SK-N-SH (cell line): ENCODE measurements around the gene CELSR1.

Experiments
- CTCF ChIP-seq: fragments of 200-600 bp; sonication (generic); IDR thresholded peaks from 2 replicates; pipeline ENCODE4 v1.6.1; 2017; ENCODE audit warnings: antibody characterized with exemption, mild to moderate bottlenecking, moderate library complexity
- EZH2phosphoT487 ChIP-seq: fragments of 200-600 bp; sonication (generic); IDR thresholded peaks from 2 replicates; pipeline ENCODE4 v1.6.1; 2017; ENCODE audit warnings: low read depth, mixed run types, mild to moderate bottlenecking, antibody characterized with exemption, moderate library complexity, borderline replicate concordance
- MEF2A ChIP-seq: IDR thresholded peaks from 2 replicates; pipeline ENCODE4 v1.4.0; 2012; ENCODE audit warnings: low read depth, borderline replicate concordance
- RAD21 ChIP-seq: IDR thresholded peaks from 2 replicates; pipeline ENCODE4 v1.6.1; 2012; ENCODE audit warnings: mild to moderate bottlenecking, low read length
- RXRA ChIP-seq: IDR thresholded peaks from 2 replicates; pipeline ENCODE4 v1.4.0; 2012; ENCODE audit warnings: low read depth, mild to moderate bottlenecking, borderline replicate concordance
- SIN3A ChIP-seq: IDR thresholded peaks from 2 replicates; pipeline ENCODE4 v1.6.1; 2012; ENCODE audit warnings: low read depth, mild to moderate bottlenecking, low read length, moderate library complexity, borderline replicate concordance
- TF ChIP-seq, protein P1 (sequence below): IDR thresholded peaks from 2 replicates; pipeline ENCODE4 v1.4.0; 2012; ENCODE audit warnings: low read depth

DNA sequence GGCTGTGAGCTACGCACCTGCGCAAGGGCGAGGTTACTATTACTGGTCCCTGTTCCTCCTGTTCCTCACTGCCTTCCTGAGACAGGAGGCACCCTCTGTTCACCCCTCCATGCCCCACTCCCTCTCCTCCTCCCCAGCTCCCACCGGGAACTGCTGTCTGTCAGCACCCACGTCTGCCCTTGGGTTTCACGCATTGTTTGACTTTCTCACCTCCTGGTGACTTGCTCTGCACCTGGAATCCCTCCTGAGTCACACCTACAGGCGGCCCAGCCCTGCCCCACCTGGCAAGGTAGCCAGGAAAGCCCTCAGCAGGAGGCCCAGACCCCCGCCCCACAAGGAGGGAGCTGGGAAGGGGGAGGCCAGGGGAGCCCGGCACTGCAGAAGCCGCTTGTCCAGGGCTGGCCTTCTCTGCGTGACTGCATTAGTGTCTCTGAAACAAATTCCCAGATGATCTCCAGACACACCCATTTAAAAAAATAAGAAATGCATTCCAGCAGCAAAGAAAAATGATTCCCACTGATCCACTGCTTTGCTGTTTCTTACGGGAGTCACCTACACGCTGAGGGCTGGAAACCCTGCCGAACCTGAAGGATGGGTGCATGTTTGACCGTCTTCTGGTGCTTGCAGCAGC, 86.4 kb downstream of the CELSR1 start:
- TF ChIP-seq, protein P1, sequence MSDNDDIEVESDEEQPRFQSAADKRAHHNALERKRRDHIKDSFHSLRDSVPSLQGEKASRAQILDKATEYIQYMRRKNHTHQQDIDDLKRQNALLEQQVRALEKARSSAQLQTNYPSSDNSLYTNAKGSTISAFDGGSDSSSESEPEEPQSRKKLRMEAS = no peak
- TF ChIP-seq CTCF (no peak), RXRA (no peak), MEF2A (no peak), RAD21 (no peak), SIN3A (no peak), EZH2phosphoT487 (no peak)
